AML-193 (cell line): ENCODE data around the gene SMARCAL1.
"Not testable (repeated sequence)": the region's sequence is repeated elsewhere in the genome, so short reads cannot be mapped to it uniquely, and the experiment has no call there.

Experiments used
- DNase-seq, 2 experiments: peaks; one replicate each; lab custom pipeline; 2025; lab: John Stamatoyannopoulos, UW

Gene SMARCAL1

GRCh38 chr2:216412022-216412999 is at the start of gene SMARCAL1:
SMARCAL1 (plus strand) TSS chr2:216412484; CDS start chr2:216414705, 2,221 bp downstream.
- peak; percentile 97 to 98 for DNase-seq

GRCh38 chr2:216362730-216363129 is 49.6 kb upstream of the SMARCAL1 start:
- no peak for DNase-seq

- no peak for DNase-seq
Observed at GRCh38 chr2:216363221-216363620, 49.1 kb upstream of the SMARCAL1 start.

GRCh38 chr2:216365518-216365917 is 46.8 kb upstream of the SMARCAL1 start:
- DNase-seq = no peak

GRCh38 chr2:216366777-216367471 is 45.4 kb upstream of the SMARCAL1 start:
- DNase-seq = no peak

- no peak for DNase-seq
Observed at GRCh38 chr2:216369821-216370220, 42.5 kb upstream of the SMARCAL1 start.

GRCh38 chr2:216370961-216371712 is 41.1 kb upstream of the SMARCAL1 start:
- no peak for DNase-seq

GRCh38 chr2:216371721-216372702 is 40.3 kb upstream of the SMARCAL1 start, which contains the start of gene MARCHF4:
MARCHF4 (minus strand) TSS chr2:216372483; CDS start chr2:216370260, 2,223 bp downstream.
- no peak for DNase-seq

- DNase-seq = no peak
Observed at GRCh38 chr2:216372761-216373291, 39.5 kb upstream of the SMARCAL1 start.

GRCh38 chr2:216373896-216374295 is 38.4 kb upstream of the SMARCAL1 start:
- no peak for DNase-seq

GRCh38 chr2:216375286-216375685 is 37.0 kb upstream of the SMARCAL1 start:
- no peak for DNase-seq

GRCh38 chr2:216379977-216380376 is 32.3 kb upstream of the SMARCAL1 start:
- no peak for DNase-seq

- not testable (repeated sequence) for DNase-seq
Observed at GRCh38 chr2:216384409-216384808, 27.9 kb upstream of the SMARCAL1 start.

GRCh38 chr2:216385478-216385877 is 26.8 kb upstream of the SMARCAL1 start:
- DNase-seq = no peak

GRCh38 chr2:216387262-216387661 is 25.0 kb upstream of the SMARCAL1 start:
- DNase-seq = no peak

GRCh38 chr2:216388046-216388884 is 24.0 kb upstream of the SMARCAL1 start:
- DNase-seq = no peak

GRCh38 chr2:216389570-216389969 is 22.7 kb upstream of the SMARCAL1 start:
- no peak for DNase-seq

- no peak for DNase-seq
Observed at GRCh38 chr2:216391401-216391800, 20.9 kb upstream of the SMARCAL1 start.

GRCh38 chr2:216392018-216392562 is 20.2 kb upstream of the SMARCAL1 start:
- no peak for DNase-seq
